GM10266 (cell line): ENCODE results near the gene ARL3.

Experiments
- DNase-seq: peaks from one replicate; pipeline ENCODE4 v3.0.0; 2012; ENCODE audit errors: extremely low spot score
- CTCF ChIP-seq: IDR thresholded peaks from 2 replicates; pipeline ENCODE4 v1.5.1; 2012; ENCODE audit warnings: mild to moderate bottlenecking, low read depth; ENCODE audit not compliant: control insufficient read depth, insufficient read depth; ENCODE audit errors: missing control alignments

The ARL3 gene

GRCh38 chr10:102713539-102713813, 721 bp downstream of the ARL3 start:
- TF ChIP-seq CTCF: peak; percentile 27
- no peak for DNase-seq

- DNase-seq: no peak
- no peak for TF ChIP-seq CTCF
These were observed 1.2 kb downstream of the ARL3 start for GRCh38 chr10:102712843-102713538.

GRCh38 chr10:102712089-102712488, 2.1 kb downstream of the ARL3 start:
- no peak for TF ChIP-seq CTCF
- DNase-seq: no peak

- no peak for DNase-seq
- TF ChIP-seq CTCF: no peak
These were observed 3.6 kb downstream of the ARL3 start for GRCh38 chr10:102710609-102711008.

- no peak for DNase-seq
- no peak for TF ChIP-seq CTCF
These were observed 8.7 kb downstream of the ARL3 start for GRCh38 chr10:102705531-102705930.

- no peak for TF ChIP-seq CTCF
- DNase-seq: no peak
These were observed 9.3 kb downstream of the ARL3 start for GRCh38 chr10:102704915-102705314.

- DNase-seq: no peak
- no peak for TF ChIP-seq CTCF
These were observed 11.5 kb downstream of the ARL3 start for GRCh38 chr10:102702742-102703141.
